ENCODE data around the gene FADS6. TPM values are rescaled to one million over a fixed set of nuclear protein-coding genes. Genes with fewer than 3 reads are reported as not detected.
"Not testable (repeated sequence)": the region's sequence is repeated elsewhere in the genome, so short reads cannot be mapped to it uniquely, and the experiment has no call there.

Gene FADS6
- total RNA-seq, 1 experiment from 2014 or later, result not detected

- DNase-seq (ENCODE audit: low read depth), result no peak
- in situ Hi-C loops (cut with HindIII; ENCODE audit: low pct_unique_long_range_greater_than_20kb, low sequenced_read_pairs), result no loop called here
Observed at GRCh38 chr17:74922172-74922571, 28.7 kb upstream of the FADS6 start.

- in situ Hi-C loops (cut with HindIII; ENCODE audit: low pct_unique_long_range_greater_than_20kb, low sequenced_read_pairs), result no loop called here
- DNase-seq (ENCODE audit: low read depth), result no peak
Observed at GRCh38 chr17:74921769-74922168, 28.3 kb upstream of the FADS6 start.

GRCh38 chr17:74921026-74921681 is 27.7 kb upstream of the FADS6 start:
- no peak for DNase-seq (ENCODE audit: low read depth)
- in situ Hi-C loops (cut with HindIII; ENCODE audit: low pct_unique_long_range_greater_than_20kb, low sequenced_read_pairs), result no loop called here

GRCh38 chr17:74920642-74921025 is 27.2 kb upstream of the FADS6 start:
- DNase-seq (ENCODE audit: low read depth), result no peak
- in situ Hi-C loops (cut with HindIII; ENCODE audit: low pct_unique_long_range_greater_than_20kb, low sequenced_read_pairs), result no loop called here

GRCh38 chr17:74920306-74920620 is 26.8 kb upstream of the FADS6 start:
- in situ Hi-C loops (cut with HindIII; ENCODE audit: low pct_unique_long_range_greater_than_20kb, low sequenced_read_pairs), result no loop called here

GRCh38 chr17:74919440-74920305 is 26.2 kb upstream of the FADS6 start:
- no peak for DNase-seq (ENCODE audit: low read depth)
- in situ Hi-C loops (cut with HindIII; ENCODE audit: low pct_unique_long_range_greater_than_20kb, low sequenced_read_pairs), result no loop called here

More at GRCh38 chr17:74920306-74920620, 26.8 kb upstream of the FADS6 start:
- DNase-seq (ENCODE audit: low read depth), result no peak

GRCh38 chr17:74918906-74919305 is 25.5 kb upstream of the FADS6 start:
- no peak for DNase-seq (ENCODE audit: low read depth)
- in situ Hi-C loops (cut with HindIII; ENCODE audit: low pct_unique_long_range_greater_than_20kb, low sequenced_read_pairs), result no loop called here

GRCh38 chr17:74917430-74917829 is 24.0 kb upstream of the FADS6 start:
- no peak for DNase-seq (ENCODE audit: low read depth)
- in situ Hi-C loops (cut with HindIII; ENCODE audit: low pct_unique_long_range_greater_than_20kb, low sequenced_read_pairs), result no loop called here

GRCh38 chr17:74916851-74917199 is 23.4 kb upstream of the FADS6 start:
- in situ Hi-C loops (cut with HindIII; ENCODE audit: low pct_unique_long_range_greater_than_20kb, low sequenced_read_pairs), result no loop called here
- DNase-seq (ENCODE audit: low read depth), result no peak

- DNase-seq (ENCODE audit: low read depth), result no peak
- in situ Hi-C loops (cut with HindIII; ENCODE audit: low pct_unique_long_range_greater_than_20kb, low sequenced_read_pairs), result no loop called here
Observed at GRCh38 chr17:74916136-74916850, 22.9 kb upstream of the FADS6 start.

GRCh38 chr17:74911423-74911822 is 18.0 kb upstream of the FADS6 start:
- in situ Hi-C loops (cut with HindIII; ENCODE audit: low pct_unique_long_range_greater_than_20kb, low sequenced_read_pairs); DNase-seq (ENCODE audit: low read depth): not testable (repeated sequence)

- in situ Hi-C loops (cut with HindIII; ENCODE audit: low pct_unique_long_range_greater_than_20kb, low sequenced_read_pairs); DNase-seq (ENCODE audit: low read depth): not testable (repeated sequence)
Observed at GRCh38 chr17:74909097-74909496, 15.7 kb upstream of the FADS6 start.

GRCh38 chr17:74907012-74907411 is 13.6 kb upstream of the FADS6 start:
- DNase-seq (ENCODE audit: low read depth), result no peak
- in situ Hi-C loops (cut with HindIII; ENCODE audit: low pct_unique_long_range_greater_than_20kb, low sequenced_read_pairs), result no loop called here

GRCh38 chr17:74906214-74906793 is 12.9 kb upstream of the FADS6 start:
- DNase-seq (ENCODE audit: low read depth), result peak; percentile 22
- in situ Hi-C loops (cut with HindIII; ENCODE audit: low pct_unique_long_range_greater_than_20kb, low sequenced_read_pairs), result not testable (repeated sequence)

- in situ Hi-C loops (cut with HindIII; ENCODE audit: low pct_unique_long_range_greater_than_20kb, low sequenced_read_pairs), result no loop called here
- DNase-seq (ENCODE audit: low read depth), result no peak
Observed at GRCh38 chr17:74904687-74905409, 11.4 kb upstream of the FADS6 start.

- no peak for DNase-seq (ENCODE audit: low read depth)
- in situ Hi-C loops (cut with HindIII; ENCODE audit: low pct_unique_long_range_greater_than_20kb, low sequenced_read_pairs), result no loop called here
Observed at GRCh38 chr17:74903671-74904070, 10.2 kb upstream of the FADS6 start.

GRCh38 chr17:74903034-74903433 is 9.6 kb upstream of the FADS6 start:
- in situ Hi-C loops (cut with HindIII; ENCODE audit: low pct_unique_long_range_greater_than_20kb, low sequenced_read_pairs), result no loop called here
- no peak for DNase-seq (ENCODE audit: low read depth)

- DNase-seq (ENCODE audit: low read depth), result no peak
- in situ Hi-C loops (cut with HindIII; ENCODE audit: low pct_unique_long_range_greater_than_20kb, low sequenced_read_pairs), result no loop called here
Observed at GRCh38 chr17:74901353-74902135, 8.1 kb upstream of the FADS6 start.
